ENCODE results near the gene PHF10.
A peak's percentile ranks its signal among the peaks of the same experiment; 100 is the strongest.
"Not testable (repeated sequence)": the region's sequence is repeated elsewhere in the genome, so short reads cannot be mapped to it uniquely, and the experiment has no call there.

The PHF10 gene

GRCh38 chr6:169724494-169725124 lies at the start of gene PHF10:
Gene PHF10, minus strand, starts transcription at chr6:169724500. Its CDS starts 569 bp downstream, at chr6:169723931.
- Histone ChIP-seq H3K36me3 (ENCODE audit: control insufficient read depth in 2 of 2, insufficient read depth in 2 of 2, low read length in 2 of 2) (no peaks in the 10 kb centered on the region), H3K9ac (ENCODE audit: low read depth in 1 of 2, low read length in 2 of 2) (peak within 1 kb of the TSS; percentile 80 to 88), H3K27ac (ENCODE audit: low read depth in 2 of 2, low read length in 2 of 2) (peak within 1 kb of the TSS; percentile 85 to 88), H3K27me3 (ENCODE audit: control insufficient read depth in 2 of 2, insufficient read depth in 2 of 2, low read length in 2 of 2) (no peaks in the 10 kb centered on the region), H3K4me1 (ENCODE audit: control insufficient read depth in 2 of 2, insufficient read depth in 2 of 2, low read length in 2 of 2) (peaks cover 12 to 15% of the 10 kb centered on the region in 2 donors), H3K4me3 (ENCODE audit: low read length in 2 of 2) (peak within 1 kb of the TSS; percentile 81 to 93), H3K9me3 (ENCODE audit: control insufficient read depth in 2 of 2, low read length in 2 of 2) (no peaks in the 10 kb centered on the region)

- no peak overlapping the region for H3K27ac ChIP-seq (ENCODE audit: low read depth in 2 of 2, low read length in 2 of 2)
- no peak overlapping the region for H3K4me3 ChIP-seq (ENCODE audit: low read length in 2 of 2)
- no peak overlapping the region for H3K9ac ChIP-seq (ENCODE audit: low read depth in 1 of 2, low read length in 2 of 2)
- H3K36me3 ChIP-seq (ENCODE audit: control insufficient read depth in 2 of 2, insufficient read depth in 2 of 2, low read length in 2 of 2): peaks cover 32 to 34% of the 10 kb centered on the region in 2 donors
- no peaks in the 10 kb centered on the region for H3K27me3 ChIP-seq (ENCODE audit: control insufficient read depth in 2 of 2, insufficient read depth in 2 of 2, low read length in 2 of 2)
- no peaks in the 10 kb centered on the region for H3K9me3 ChIP-seq (ENCODE audit: control insufficient read depth in 2 of 2, low read length in 2 of 2)
- H3K4me1 ChIP-seq (ENCODE audit: control insufficient read depth in 2 of 2, insufficient read depth in 2 of 2, low read length in 2 of 2): no peaks in the 10 kb centered on the region
Measured at GRCh38 chr6:169766921-169767736, 42.8 kb upstream of the PHF10 start.

DNA sequence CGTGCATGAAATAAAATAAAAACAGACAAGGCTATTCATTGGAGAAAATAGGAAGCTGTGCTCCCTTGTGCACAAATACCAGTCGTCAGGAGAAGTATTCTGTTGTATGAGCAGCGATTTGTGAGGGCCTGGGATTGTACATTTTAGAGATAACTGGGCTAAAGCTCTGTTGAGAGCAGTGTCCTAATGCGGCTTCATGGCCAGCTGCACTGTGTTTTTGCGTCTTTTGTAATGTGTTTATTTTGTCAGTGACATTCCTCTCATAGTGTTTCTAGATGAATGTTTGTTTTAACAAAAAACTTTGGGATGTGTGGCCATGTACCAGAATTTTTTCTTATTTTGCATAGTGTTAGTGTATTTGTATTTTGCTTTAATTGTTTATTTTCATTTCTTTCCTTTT lies 41.9 kb upstream of the PHF10 start:
- Histone ChIP-seq H3K27ac (ENCODE audit: low read depth in 2 of 2, low read length in 2 of 2) (no peak overlapping the region), H3K4me3 (ENCODE audit: low read length in 2 of 2) (no peak overlapping the region), H3K9me3 (ENCODE audit: control insufficient read depth in 2 of 2, low read length in 2 of 2) (no peaks in the 10 kb centered on the region), H3K4me1 (ENCODE audit: control insufficient read depth in 2 of 2, insufficient read depth in 2 of 2, low read length in 2 of 2) (no peaks in the 10 kb centered on the region), H3K9ac (ENCODE audit: low read depth in 1 of 2, low read length in 2 of 2) (no peak overlapping the region), H3K36me3 (ENCODE audit: control insufficient read depth in 2 of 2, insufficient read depth in 2 of 2, low read length in 2 of 2) (peaks cover 28 to 31% of the 10 kb centered on the region in 2 donors), H3K27me3 (ENCODE audit: control insufficient read depth in 2 of 2, insufficient read depth in 2 of 2, low read length in 2 of 2) (no peaks in the 10 kb centered on the region)

GRCh38 chr6:169765789-169766188 lies 41.5 kb upstream of the PHF10 start:
- H3K27me3 ChIP-seq (ENCODE audit: control insufficient read depth in 2 of 2, insufficient read depth in 2 of 2, low read length in 2 of 2); H3K27ac ChIP-seq (ENCODE audit: low read depth in 2 of 2, low read length in 2 of 2); H3K9me3 ChIP-seq (ENCODE audit: control insufficient read depth in 2 of 2, low read length in 2 of 2); H3K9ac ChIP-seq (ENCODE audit: low read depth in 1 of 2, low read length in 2 of 2); H3K4me3 ChIP-seq (ENCODE audit: low read length in 2 of 2); H3K4me1 ChIP-seq (ENCODE audit: control insufficient read depth in 2 of 2, insufficient read depth in 2 of 2, low read length in 2 of 2): not testable (repeated sequence)
- peaks cover 31 to 33% of the 10 kb centered on the region in 2 donors for H3K36me3 ChIP-seq (ENCODE audit: control insufficient read depth in 2 of 2, insufficient read depth in 2 of 2, low read length in 2 of 2)

DNA sequence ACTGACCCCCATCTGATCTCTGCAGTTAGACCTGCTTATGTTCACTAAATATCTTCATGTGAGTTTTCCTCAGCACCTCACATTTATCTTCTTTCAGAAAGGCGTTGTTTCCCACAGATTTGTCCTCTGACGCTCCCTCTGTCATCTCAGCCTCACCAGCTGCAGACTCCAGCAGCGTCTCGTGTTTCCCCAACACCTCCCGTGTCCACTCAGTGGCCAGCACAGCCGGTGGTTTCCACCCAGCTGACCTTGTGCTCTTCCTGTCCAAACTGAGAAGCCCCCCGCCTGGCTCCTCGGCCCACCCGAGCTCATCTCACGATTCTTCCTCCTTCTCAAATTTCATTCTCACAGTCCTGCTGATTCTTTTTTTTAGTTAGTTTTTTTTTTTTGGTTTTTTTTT lies 39.6 kb upstream of the PHF10 start:
- Histone ChIP-seq H3K27me3 (ENCODE audit: control insufficient read depth in 2 of 2, insufficient read depth in 2 of 2, low read length in 2 of 2) (no peaks in the 10 kb centered on the region), H3K27ac (ENCODE audit: low read depth in 2 of 2, low read length in 2 of 2) (no peak overlapping the region), H3K4me3 (ENCODE audit: low read length in 2 of 2) (no peak overlapping the region), H3K9ac (ENCODE audit: low read depth in 1 of 2, low read length in 2 of 2) (no peak overlapping the region), H3K36me3 (ENCODE audit: control insufficient read depth in 2 of 2, insufficient read depth in 2 of 2, low read length in 2 of 2) (peaks cover 38 to 41% of the 10 kb centered on the region in 2 donors), H3K4me1 (ENCODE audit: control insufficient read depth in 2 of 2, insufficient read depth in 2 of 2, low read length in 2 of 2) (no peaks in the 10 kb centered on the region), H3K9me3 (ENCODE audit: control insufficient read depth in 2 of 2, low read length in 2 of 2) (no peaks in the 10 kb centered on the region)

- H3K4me3 ChIP-seq (ENCODE audit: low read length in 2 of 2): no peak overlapping the region
- H3K9ac ChIP-seq (ENCODE audit: low read depth in 1 of 2, low read length in 2 of 2): no peak overlapping the region
- peaks cover 41% of the 10 kb centered on the region in 2 donors for H3K36me3 ChIP-seq (ENCODE audit: control insufficient read depth in 2 of 2, insufficient read depth in 2 of 2, low read length in 2 of 2)
- H3K27me3 ChIP-seq (ENCODE audit: control insufficient read depth in 2 of 2, insufficient read depth in 2 of 2, low read length in 2 of 2): no peaks in the 10 kb centered on the region
- H3K9me3 ChIP-seq (ENCODE audit: control insufficient read depth in 2 of 2, low read length in 2 of 2): no peaks in the 10 kb centered on the region
- H3K27ac ChIP-seq (ENCODE audit: low read depth in 2 of 2, low read length in 2 of 2): no peak overlapping the region
- H3K4me1 ChIP-seq (ENCODE audit: control insufficient read depth in 2 of 2, insufficient read depth in 2 of 2, low read length in 2 of 2): no peaks in the 10 kb centered on the region
Measured at GRCh38 chr6:169763308-169763707, 39.0 kb upstream of the PHF10 start.

GRCh38 chr6:169755162-169755561 lies 30.9 kb upstream of the PHF10 start:
- Histone ChIP-seq H3K9me3 (ENCODE audit: control insufficient read depth in 2 of 2, low read length in 2 of 2) (no peaks in the 10 kb centered on the region), H3K36me3 (ENCODE audit: control insufficient read depth in 2 of 2, insufficient read depth in 2 of 2, low read length in 2 of 2) (peaks cover 18 to 19% of the 10 kb centered on the region in 2 donors), H3K27me3 (ENCODE audit: control insufficient read depth in 2 of 2, insufficient read depth in 2 of 2, low read length in 2 of 2) (no peaks in the 10 kb centered on the region), H3K27ac (ENCODE audit: low read depth in 2 of 2, low read length in 2 of 2) (no peak overlapping the region), H3K4me3 (ENCODE audit: low read length in 2 of 2) (no peak overlapping the region), H3K9ac (ENCODE audit: low read depth in 1 of 2, low read length in 2 of 2) (no peak overlapping the region), H3K4me1 (ENCODE audit: control insufficient read depth in 2 of 2, insufficient read depth in 2 of 2, low read length in 2 of 2) (peaks cover 8 to 10% of the 10 kb centered on the region in 2 donors)

DNA sequence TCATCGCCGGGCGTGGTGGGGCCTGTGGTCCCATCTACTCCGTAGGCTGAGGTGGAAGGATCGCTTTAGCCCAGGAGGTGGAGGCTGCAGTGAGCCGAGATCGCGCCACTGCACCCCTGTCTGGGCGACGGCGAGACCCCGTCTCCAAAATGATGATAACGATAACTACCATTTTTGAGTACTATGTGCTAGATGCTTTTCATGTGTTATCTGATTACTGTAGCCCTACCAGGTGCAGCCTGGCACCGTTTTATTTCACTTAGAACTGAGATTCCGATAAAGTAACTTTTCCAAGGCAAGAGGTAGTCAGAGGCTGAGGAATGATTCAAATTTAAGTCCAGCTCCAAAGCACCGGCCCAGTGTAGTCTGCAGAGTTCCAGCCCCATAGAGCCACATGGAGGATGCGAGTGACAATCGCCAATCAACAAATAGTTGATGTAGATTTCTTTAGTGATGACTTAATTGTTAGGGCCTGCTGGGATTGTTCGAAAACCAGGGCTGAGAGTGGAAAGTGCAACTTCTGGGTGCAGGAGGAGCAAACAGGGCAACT lies 27.8 kb upstream of the PHF10 start:
- H3K9ac ChIP-seq (ENCODE audit: low read depth in 1 of 2, low read length in 2 of 2): peak overlapping the region; percentile 93 to 99
- peaks cover 4 to 6% of the 10 kb centered on the region in 2 donors for H3K36me3 ChIP-seq (ENCODE audit: control insufficient read depth in 2 of 2, insufficient read depth in 2 of 2, low read length in 2 of 2)
- H3K27me3 ChIP-seq (ENCODE audit: control insufficient read depth in 2 of 2, insufficient read depth in 2 of 2, low read length in 2 of 2): no peaks in the 10 kb centered on the region
- H3K4me1 ChIP-seq (ENCODE audit: control insufficient read depth in 2 of 2, insufficient read depth in 2 of 2, low read length in 2 of 2): peaks cover 8 to 11% of the 10 kb centered on the region in 2 donors
- no peaks in the 10 kb centered on the region for H3K9me3 ChIP-seq (ENCODE audit: control insufficient read depth in 2 of 2, low read length in 2 of 2)
- peak overlapping the region; percentile 89 to 97 for H3K4me3 ChIP-seq (ENCODE audit: low read length in 2 of 2)
- peak overlapping the region; percentile 95 to 96 for H3K27ac ChIP-seq (ENCODE audit: low read depth in 2 of 2, low read length in 2 of 2)

- Histone ChIP-seq H3K27me3 (ENCODE audit: control insufficient read depth in 2 of 2, insufficient read depth in 2 of 2, low read length in 2 of 2) (no peaks in the 10 kb centered on the region), H3K9me3 (ENCODE audit: control insufficient read depth in 2 of 2, low read length in 2 of 2) (no peaks in the 10 kb centered on the region), H3K4me3 (ENCODE audit: low read length in 2 of 2) (peak within 1 kb of the TSS; percentile 89 to 97), H3K4me1 (ENCODE audit: control insufficient read depth in 2 of 2, insufficient read depth in 2 of 2, low read length in 2 of 2) (peaks cover 8 to 11% of the 10 kb centered on the region in 2 donors), H3K27ac (ENCODE audit: low read depth in 2 of 2, low read length in 2 of 2) (peak within 1 kb of the TSS; percentile 95 to 96), H3K9ac (ENCODE audit: low read depth in 1 of 2, low read length in 2 of 2) (peak within 1 kb of the TSS; percentile 93 to 99), H3K36me3 (ENCODE audit: control insufficient read depth in 2 of 2, insufficient read depth in 2 of 2, low read length in 2 of 2) (no peaks in the 10 kb centered on the region)
Measured at GRCh38 chr6:169751242-169752073, 27.2 kb upstream of the PHF10 start, which contains the start of the genes DYNLT2 and ERMARD. Gene DYNLT2, minus strand, starts transcription at chr6:169751572. Its CDS starts 114 bp downstream, at chr6:169751458. Gene ERMARD, plus strand, starts transcription at chr6:169751622. Its CDS starts 36 bp downstream, at chr6:169751658.
